UCSD-AML1 (cell line): ENCODE measurements around the gene MMP28.

Source experiments
- DNase-seq: peaks from one replicate; lab custom pipeline; 2025; ENCODE audit not compliant: unreplicated experiment; lab: John Stamatoyannopoulos, UW

MMP28 gene

DNA sequence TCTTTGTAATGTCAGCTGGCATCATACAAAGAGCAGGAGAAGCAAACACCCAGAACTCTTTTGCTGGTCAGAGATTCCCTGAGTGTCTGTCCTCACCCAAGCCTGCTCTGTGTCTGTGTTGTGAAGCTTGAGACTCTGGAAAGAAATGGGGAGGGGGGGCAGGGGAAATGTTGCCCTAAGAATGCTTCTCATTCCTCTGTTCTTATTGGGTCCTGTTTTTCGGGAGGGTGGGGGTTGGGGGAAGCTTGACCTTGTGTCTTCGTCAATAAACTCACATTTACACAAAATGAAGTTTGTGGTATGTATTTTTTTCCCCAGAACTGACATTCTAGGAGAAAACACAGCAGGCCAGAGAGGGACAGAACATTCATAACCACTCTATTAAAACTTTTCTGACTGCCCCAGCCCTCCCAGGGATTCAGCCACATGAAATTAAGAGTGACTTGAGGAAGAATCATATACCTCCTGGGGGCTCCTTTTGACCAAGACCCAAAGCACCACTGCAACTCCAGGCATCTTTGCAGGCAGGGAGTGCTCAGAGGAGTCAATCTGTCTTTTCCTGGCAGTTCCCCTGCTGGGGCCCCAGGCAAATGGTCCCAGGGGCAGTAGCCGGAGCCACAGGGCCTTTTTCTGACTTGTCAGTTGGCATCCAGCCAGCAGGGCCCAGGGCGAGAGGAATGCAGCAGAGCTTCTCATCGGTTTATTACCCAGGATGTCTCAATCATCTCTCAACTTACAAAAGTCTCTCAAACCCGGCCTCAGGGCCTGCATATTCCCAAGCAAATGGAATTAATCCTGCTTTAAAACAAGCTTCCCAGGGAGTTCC is 69.1 kb downstream of the MMP28 start:
- no peak for DNase-seq

DNA sequence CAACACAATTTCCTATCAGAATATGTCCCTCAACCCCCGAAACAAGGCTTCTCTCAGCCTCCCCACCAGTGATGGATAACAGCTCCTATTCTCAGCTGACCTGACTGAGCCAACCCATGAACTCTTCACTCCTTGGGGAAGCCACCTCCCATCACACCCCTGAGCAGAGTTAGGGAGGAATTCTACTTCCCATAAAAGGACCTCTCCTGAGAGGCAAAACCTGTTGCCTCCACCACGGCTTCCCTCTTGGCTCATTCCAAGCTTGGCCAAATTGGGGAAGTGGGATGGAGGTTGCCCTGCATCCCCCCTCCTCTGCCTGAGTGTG is 69.7 kb downstream of the MMP28 start:
- DNase-seq, result no peak

DNA sequence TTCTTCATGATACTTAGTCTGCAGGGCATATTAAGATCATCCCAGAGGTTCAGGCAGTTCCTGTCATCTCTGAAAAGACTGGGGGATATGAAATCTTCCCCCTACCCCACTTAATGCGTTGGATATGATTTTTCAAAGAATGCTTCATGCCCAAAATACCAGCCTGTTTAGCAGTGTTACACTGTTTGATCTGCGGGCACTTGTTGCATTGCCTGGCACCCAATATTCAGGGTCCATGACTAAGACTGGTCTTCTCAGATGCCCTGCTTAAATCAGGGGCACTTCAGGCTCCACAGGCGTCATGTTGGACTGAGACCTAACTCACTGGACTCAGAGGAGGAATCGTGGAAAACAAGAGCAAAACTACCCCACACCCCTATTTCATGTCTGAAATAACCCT is 70.4 kb downstream of the MMP28 start:
- no peak for DNase-seq

DNA sequence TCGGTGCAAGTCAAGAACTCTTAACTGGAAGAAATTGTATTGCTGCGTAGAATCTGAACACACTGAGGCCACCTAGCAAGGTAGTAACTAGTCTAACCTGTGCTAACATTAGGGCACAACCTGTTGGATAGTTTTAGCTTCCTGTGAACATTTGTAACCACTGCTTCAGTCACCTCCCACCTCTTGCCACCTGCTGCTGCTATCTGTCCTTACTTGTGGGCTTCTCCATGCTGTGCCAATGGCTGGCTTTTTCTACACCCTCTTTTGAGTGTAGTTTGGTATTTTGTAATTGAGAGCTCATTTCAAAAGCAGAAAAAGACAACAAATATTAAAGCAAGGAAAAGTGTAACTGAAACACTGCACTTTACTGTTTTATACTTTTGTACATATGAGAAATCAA is 71.7 kb downstream of the MMP28 start:
- DNase-seq, result no peak

DNA sequence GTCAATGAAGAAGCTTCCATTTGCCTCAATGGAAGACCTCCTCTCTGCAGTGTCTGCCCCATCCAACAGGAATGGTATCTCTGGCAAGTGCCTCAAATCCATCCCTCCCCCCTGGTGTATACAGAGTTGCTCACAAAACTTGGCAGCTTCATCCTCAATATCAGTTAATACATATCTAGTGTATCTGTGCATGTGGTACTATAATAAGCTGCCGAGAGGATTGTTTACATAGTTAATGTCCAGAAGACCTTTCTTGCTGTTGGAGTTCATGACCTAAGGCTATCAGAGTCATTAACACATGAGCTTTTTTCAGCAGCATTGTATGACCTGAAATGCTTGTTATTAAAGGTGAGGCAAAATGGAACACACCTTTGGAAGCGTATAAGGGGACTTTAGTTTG is 78.0 kb downstream of the MMP28 start:
- no peak for DNase-seq

DNA sequence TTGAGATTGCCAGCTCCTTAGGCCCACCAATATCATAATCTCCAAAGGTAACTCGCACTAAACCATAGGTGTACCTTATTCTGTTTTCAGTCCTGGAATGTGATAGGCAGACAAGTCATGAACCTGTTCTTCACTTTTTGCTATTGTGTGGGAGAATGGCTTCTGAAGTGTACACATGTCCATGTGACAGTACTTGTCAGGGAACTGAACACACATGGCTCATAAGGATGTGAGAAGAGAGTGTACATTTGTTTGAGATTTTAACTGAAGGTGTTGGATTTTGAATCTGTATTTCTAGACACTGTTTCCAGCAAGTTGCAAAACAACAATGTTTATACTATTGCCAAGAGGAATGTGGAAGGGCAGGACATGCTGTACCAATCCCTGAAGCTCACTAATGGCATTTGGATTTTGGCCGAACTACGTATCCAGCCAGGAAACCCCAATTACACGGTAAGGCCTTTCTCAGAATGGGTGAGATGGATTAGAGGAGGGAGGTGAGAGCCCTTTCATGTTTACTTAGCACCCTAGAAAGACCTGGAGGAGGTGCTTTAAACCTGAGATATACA is 78.5 kb downstream of the MMP28 start:
- DNase-seq, result no peak

DNA sequence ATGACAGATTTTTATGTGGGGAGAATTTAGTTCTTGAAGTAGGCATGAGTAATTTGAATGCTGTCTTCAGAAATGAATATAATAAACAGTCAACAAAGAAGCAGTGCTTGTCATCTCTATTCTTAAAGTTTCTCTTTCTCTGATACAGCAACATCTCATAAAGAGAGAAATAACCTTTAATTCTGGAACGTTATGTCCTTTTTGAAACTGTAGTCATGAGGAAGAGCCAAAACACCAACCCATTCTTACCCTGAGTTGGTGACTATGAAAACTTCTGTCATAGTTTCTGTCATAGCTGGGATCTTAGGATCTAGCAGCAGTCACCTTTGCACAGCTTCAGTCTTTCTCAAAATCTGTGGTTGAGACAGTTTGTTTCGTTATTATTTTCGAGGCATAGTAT is 79.3 kb downstream of the MMP28 start:
- DNase-seq, result no peak
